ENCODE data around the gene FTCD. TPM values are rescaled to one million over a fixed set of nuclear protein-coding genes. Genes with fewer than 3 reads are reported as not detected.

The FTCD gene
- total and polyA plus RNA-seq, 2 of the 8 experiments (the other 6 are each of a cell fraction or from before 2014, with no cell fraction given): 3.3 to 4.9 TPM

- Histone ChIP-seq H3K18ac (ENCODE audit: extremely low read depth, low read length) (no peak overlapping the region), H3K79me1 (ENCODE audit: low read depth, low read length) (no peaks in the 10 kb centered on the region), H2BK120ac (replicated peaks; ENCODE audit: low read depth, low read length) (no peak overlapping the region), H2BK20ac (ENCODE audit: low read length) (no peak overlapping the region), H3K4ac (replicated peaks; ENCODE audit: insufficient read length, low read depth, low read length) (no peak overlapping the region), H3K4me2 (ENCODE audit: insufficient read depth in 1 of 2, low read depth in 2 of 2, low read length in 2 of 2) (no peak overlapping the region), H3K4me1 (replicated peaks in 1 of 4; ENCODE audit: control insufficient read depth in 3 of 4, insufficient read depth in 4 of 4, low read length in 3 of 4) (peaks cover 0 to 2% (median under 1%) of the 10 kb centered on the region in 4 experiments; a peak in 2 of 7 replicates), H2BK12ac (ENCODE audit: low read depth, low read length) (no peak overlapping the region), H3K23me2 (ENCODE audit: low read depth, low read length) (no peaks in the 10 kb centered on the region), H2AFZ (ENCODE audit: low read length) (no peak overlapping the region), H3K4me3 (ENCODE audit: extremely low read depth in 1 of 4, insufficient read depth in 2 of 4, low read depth in 3 of 4, low read length in 4 of 4) (no peak overlapping the region), H3K79me2 (ENCODE audit: control insufficient read depth in 1 of 2, insufficient read depth in 2 of 2, low read length in 2 of 2) (no peaks in the 10 kb centered on the region), H2AK5ac (ENCODE audit: low read depth, low read length) (no peak overlapping the region), H3K9ac (replicated peaks in 1 of 4; ENCODE audit: extremely low read depth in 1 of 4, low read depth in 3 of 4, low read length in 3 of 4) (no peak overlapping the region), H3K14ac (ENCODE audit: insufficient read length) (no peak overlapping the region), H2BK5ac (ENCODE audit: low read depth, low read length) (no peak overlapping the region), H2BK15ac (ENCODE audit: low read length) (no peak overlapping the region), H3K23ac (ENCODE audit: insufficient read length) (no peak overlapping the region), H3K56ac (replicated peaks; ENCODE audit: insufficient read length, low read depth, low read length) (no peak overlapping the region), H4K5ac (ENCODE audit: insufficient read length, low read depth, low read length) (no peak overlapping the region), H3K27ac (ENCODE audit: low read depth, low read length) (no peak overlapping the region), H3K36me3 (ENCODE audit: control insufficient read depth in 2 of 4, insufficient read depth in 4 of 4, low read length in 3 of 4) (peaks cover 0 to 22% (median 2%) of the 10 kb centered on the region in 4 experiments; a peak in 5 of 8 replicates), H3K27me3 (replicated peaks in 1 of 4; ENCODE audit: control insufficient read depth in 3 of 4, extremely low read depth in 1 of 4, insufficient read depth in 3 of 4, low read length in 3 of 4) (no peaks in the 10 kb centered on the region), H4K91ac (replicated peaks; ENCODE audit: insufficient read length, low read length) (no peak overlapping the region), H4K8ac (ENCODE audit: extremely low read depth, insufficient read depth, low read length) (no peak overlapping the region), H4K20me1 (replicated peaks in 1 of 2; ENCODE audit: control insufficient read depth in 1 of 2, insufficient read depth in 2 of 2, low read length in 2 of 2) (peaks cover 0 to 6% of the 10 kb centered on the region in 2 experiments), H3K9me3 (ENCODE audit: insufficient read depth in 2 of 2, low read depth in 1 of 2, low read length in 1 of 2) (peaks cover 3 to 4% of the 10 kb centered on the region in 2 experiments; a peak in 2 of 4 replicates)
- 97% methylated on average over 17 of the region's 20 CpGs; no CpG with 5 or more reads in 1 of the 2 experiments for WGBS, 2 experiments (ENCODE audit: extremely low coverage in 1 of 2, insufficient coverage in 1 of 2, insufficient read length in 1 of 2, insufficient replicate concordance in 2 of 2, low coverage in 1 of 2, low lambda C conversion rate in 2 of 2, missing lambda C conversion rate in 1 of 2)
- FAIRE-seq (no peak), DNase-seq (ENCODE audit: low read depth in 1 of 2, low spot score in 2 of 2) (no peak)
- CTCF ChIA-PET (ENCODE audit: partially characterized antibody): interaction anchor here (0.5 to 2.0 kb wide), 3 partner anchors 14 to 1217 kb away, joined by 3 to 8 read pairs (median 4); no protein-coding TSS in a partner anchor
- POLR2A ChIA-PET (ENCODE audit: partially characterized antibody): no interaction called here
- TF ChIP-seq JUN (IDR thresholded peaks at IDR 0.05; ENCODE audit: low read depth, low read length) (no peak), SRF (IDR thresholded peaks at IDR 0.05; ENCODE audit: low read depth, low read length) (no peak), CREB1 (IDR thresholded peaks at IDR 0.05) (no peak), HDAC6 (IDR thresholded peaks at IDR 0.05; ENCODE audit: low read depth, low read length) (no peak), RAD21 (IDR thresholded peaks at IDR 0.05 in 1 of 2, conservative IDR thresholded peaks at IDR 0.05 in 1 of 2; ENCODE audit: low read depth in 2 of 2, low read length in 2 of 2) (no peak), KDM5A (IDR thresholded peaks at IDR 0.05; ENCODE audit: low read length) (no peak), RBBP5 (IDR thresholded peaks at IDR 0.05; ENCODE audit: borderline replicate concordance, low read depth, low read length) (no peak), TAF7 (optimal IDR thresholded peaks at IDR 0.05; ENCODE audit: borderline replicate concordance, low read depth, low read length) (no peak)
Measured at GRCh38 chr21:46112725-46113215, 42.6 kb downstream of the FTCD start.

Data from H1 (cell line).